Neural progenitor cell (in vitro differentiated cells): ENCODE measurements around the gene SNN.

Experiments used
- EZH2 ChIP-seq: fragments of 200-600 bp; sonication (generic); IDR thresholded peaks from 2 replicates; pipeline ENCODE4 v1.6.1; 2017; ENCODE audit warnings: antibody characterized with exemption, mild to moderate bottlenecking, moderate library complexity
- EZH2phosphoT487 ChIP-seq: fragments of 200-600 bp; sonication (generic); IDR thresholded peaks from 2 replicates; pipeline ENCODE4 v1.6.1; 2017; ENCODE audit warnings: antibody characterized with exemption
- TF ChIP-seq, protein P1 (sequence below): fragments of 200-600 bp; sonication (generic); IDR thresholded peaks from 2 replicates; pipeline ENCODE4 v1.5.1; 2017; ENCODE audit warnings: antibody characterized with exemption, mild to moderate bottlenecking

DNA sequence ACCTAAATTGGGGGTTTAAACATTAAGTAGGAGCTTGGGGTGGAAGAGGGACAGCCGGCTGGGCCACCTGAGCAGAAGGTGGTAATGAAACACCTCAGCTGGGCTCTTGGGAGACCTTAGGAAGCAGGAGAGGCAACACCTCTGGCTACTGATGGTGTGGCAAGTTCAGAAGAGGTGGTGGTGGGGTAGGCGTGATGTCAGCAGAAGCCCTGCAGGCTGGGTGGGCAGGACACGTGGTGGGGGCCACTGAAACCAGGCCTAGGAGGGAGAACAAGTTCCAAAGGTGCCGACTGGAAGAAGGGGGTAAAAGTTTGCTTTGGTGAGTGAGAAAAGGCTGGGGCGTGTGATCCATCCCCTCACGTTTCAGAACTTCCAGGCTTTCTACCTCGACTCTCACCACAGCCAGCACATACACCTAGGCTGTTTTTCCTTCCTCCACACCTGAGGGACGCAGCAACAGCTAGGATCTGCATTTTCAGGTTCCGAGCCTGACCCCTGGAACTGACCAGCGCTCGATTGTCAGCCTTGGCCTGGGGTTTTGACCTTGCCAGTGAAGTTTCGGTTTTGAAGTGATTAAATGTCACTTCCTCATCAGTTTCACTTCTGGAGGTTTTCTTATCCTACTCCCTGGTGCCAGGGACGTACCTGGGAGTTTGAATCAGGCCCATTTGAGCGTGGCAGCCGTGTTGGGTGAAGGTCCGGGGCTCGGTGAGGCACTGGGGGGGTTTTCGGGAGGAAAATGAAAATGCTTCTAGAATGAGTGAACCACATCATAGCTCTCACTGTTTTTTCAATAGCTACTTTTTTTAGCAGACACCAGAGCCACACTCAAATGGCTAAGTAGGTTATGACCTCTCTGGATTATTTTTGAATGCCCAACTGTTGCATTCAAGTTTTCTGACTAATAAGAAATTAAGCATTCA, 10.0 kb downstream of the SNN start:
- no peak for TF ChIP-seq EZH2
- TF ChIP-seq, protein P1, sequence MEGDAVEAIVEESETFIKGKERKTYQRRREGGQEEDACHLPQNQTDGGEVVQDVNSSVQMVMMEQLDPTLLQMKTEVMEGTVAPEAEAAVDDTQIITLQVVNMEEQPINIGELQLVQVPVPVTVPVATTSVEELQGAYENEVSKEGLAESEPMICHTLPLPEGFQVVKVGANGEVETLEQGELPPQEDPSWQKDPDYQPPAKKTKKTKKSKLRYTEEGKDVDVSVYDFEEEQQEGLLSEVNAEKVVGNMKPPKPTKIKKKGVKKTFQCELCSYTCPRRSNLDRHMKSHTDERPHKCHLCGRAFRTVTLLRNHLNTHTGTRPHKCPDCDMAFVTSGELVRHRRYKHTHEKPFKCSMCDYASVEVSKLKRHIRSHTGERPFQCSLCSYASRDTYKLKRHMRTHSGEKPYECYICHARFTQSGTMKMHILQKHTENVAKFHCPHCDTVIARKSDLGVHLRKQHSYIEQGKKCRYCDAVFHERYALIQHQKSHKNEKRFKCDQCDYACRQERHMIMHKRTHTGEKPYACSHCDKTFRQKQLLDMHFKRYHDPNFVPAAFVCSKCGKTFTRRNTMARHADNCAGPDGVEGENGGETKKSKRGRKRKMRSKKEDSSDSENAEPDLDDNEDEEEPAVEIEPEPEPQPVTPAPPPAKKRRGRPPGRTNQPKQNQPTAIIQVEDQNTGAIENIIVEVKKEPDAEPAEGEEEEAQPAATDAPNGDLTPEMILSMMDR: no peak
- TF ChIP-seq EZH2phosphoT487: no peak
